NCI-H1048 (cell line): Measurements from ENCODE around the gene ANO9.

ENCODE experiments used
- DNase-seq: peaks from one replicate; lab custom pipeline; 2025; lab: John Stamatoyannopoulos, UW

Gene ANO9

DNA sequence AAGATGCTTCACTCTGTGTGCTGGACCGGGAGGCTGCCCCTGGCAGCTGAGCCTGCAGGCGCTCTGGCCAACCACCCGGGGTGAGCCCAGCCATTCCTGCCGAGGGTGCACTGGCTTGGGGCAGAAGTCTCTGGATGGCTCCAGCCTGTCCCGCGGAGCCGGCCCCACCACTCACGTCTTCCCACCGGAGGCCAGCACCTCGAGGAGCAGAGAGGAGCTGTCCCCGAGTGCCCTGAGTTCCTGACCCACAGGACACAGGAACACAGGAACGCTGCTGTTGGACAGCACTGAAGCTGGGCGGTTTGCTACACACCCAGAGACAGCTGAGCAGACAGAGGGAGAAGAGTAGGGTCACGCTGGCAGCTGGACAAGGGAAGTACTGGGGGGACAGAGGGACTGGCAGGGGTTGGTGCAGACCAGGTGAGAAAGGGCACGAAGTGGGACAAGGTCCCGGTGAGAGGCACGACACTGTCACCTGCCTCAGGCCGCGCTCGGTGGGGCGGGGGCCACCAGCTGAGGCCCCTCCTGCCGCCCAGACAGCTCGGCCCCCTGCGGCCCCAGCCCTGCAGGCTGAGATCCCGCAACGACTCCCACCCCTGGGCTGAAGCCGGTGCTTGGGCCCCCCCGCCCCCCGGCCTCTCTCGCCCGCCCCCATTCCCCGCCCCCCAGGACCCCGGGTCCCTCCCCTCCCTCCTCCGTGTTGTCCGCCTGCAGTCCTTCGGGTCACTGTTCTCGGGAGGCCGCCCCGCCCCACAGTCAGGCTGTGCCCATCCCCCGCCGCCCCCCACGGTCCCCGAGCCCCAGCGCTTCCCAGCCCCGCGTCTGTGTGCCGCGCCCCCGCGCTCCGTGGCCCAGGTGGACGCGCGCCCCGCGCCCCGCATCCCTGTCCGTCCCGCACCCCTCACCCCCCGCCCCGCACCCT lies 73.1 kb downstream of the ANO9 start:
- DNase-seq: no peak

DNA sequence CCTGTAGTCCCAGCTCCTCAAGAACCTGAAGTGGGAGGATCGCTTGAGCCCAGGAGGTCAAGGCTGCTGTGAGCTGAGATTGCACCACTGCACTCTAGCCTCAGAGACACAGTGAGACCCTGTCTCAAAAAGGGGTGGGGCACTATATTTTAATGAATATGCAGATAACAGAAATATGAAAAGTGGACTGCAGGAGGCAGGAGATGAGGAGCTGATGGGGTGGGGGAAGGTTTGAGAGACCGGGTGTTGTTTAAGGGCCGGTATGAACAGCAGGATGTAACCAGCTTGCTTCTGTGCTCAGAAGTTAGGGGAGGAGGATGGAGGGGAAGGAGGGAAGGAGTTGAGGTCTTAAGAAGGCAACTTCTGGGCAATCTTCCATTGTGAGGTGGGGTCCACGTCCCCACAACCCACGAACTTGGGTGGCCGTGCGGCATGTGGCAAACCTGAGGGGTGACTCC lies 73.8 kb downstream of the ANO9 start:
- no peak for DNase-seq
